ENCODE results near the gene FOXP1. TPM values are rescaled to one million over a fixed set of nuclear protein-coding genes. Genes with fewer than 3 reads are reported as not detected.

Gene FOXP1
- total and polyA plus RNA-seq, 2 experiments from 2014 or later: 37.4 to 59.9 TPM

DNA sequence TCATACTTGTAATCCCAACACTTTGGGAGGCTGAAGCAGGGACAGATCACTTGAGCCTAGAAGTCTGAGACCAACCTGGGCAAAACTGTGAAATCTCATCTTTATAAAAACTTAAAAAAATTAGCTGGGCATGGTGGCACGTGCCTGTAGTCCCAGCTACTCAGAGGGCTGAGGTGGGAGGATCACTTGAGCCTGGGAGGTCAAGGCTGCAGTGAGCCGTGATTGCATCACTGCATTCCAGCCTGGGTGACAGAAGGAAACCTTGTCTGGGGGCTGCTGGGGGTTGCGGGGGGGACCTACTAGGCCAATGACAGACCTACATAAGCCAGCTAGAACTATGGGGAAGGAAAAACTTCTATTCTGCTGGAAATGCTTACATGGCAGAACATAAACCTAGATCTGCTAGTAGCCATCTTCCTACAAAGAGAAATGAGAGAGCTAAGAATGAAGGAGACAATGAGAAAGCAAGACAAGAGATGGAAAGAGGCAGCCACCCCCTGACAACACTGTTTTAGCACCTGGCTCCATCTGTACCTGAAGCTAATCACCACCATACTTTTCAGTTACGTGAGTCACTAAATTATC is 23.9 kb downstream of the FOXP1 start:
- H3K4me1 ChIP-seq (ENCODE audit: insufficient read depth): 0 out of 2 replicates have a peak, but pooled peaks cover 6% of the 10 kb centered on the region
- H2AFZ ChIP-seq: no peak overlapping the region
- H3K4me2 ChIP-seq (ENCODE audit: unreplicated experiment): no peak overlapping the region
- in situ Hi-C loops (cut with MboI): no loop called here
- DNase-seq: no peak
- peaks cover 81% of the 10 kb centered on the region for H3K79me2 ChIP-seq (ENCODE audit: insufficient read depth)
- no peak overlapping the region for H3K9ac ChIP-seq
- H3K9me3 ChIP-seq (ENCODE audit: low read depth): no peaks in the 10 kb centered on the region
- 93 to 95% methylated on average over 2 to 4 of the region's 4 CpGs for WGBS, 2 experiments (ENCODE audit: low coverage in 1 of 2, low lambda C conversion rate in 2 of 2, missing lambda C conversion rate in 2 of 2)
- no peaks in the 10 kb centered on the region for H4K20me1 ChIP-seq (ENCODE audit: insufficient read depth)
- TF ChIP-seq EZH2phosphoT487 (IDR thresholded peaks at IDR 0.05; ENCODE audit: insufficient read depth, low read depth) (no peak), EZH2 (IDR thresholded peaks at IDR 0.05; ENCODE audit: insufficient read depth, poor library complexity, severe bottlenecking) (no peak)
- H3K27ac ChIP-seq: no peak overlapping the region
- H3K9me2 ChIP-seq (ENCODE audit: insufficient read depth): no peaks in the 10 kb centered on the region
- no peaks in the 10 kb centered on the region for H3F3A ChIP-seq (ENCODE audit: insufficient read depth)
- H3K36me3 ChIP-seq (ENCODE audit: low read depth): no peaks in the 10 kb centered on the region
- H3K4me3 ChIP-seq: no peak overlapping the region
- no peaks in the 10 kb centered on the region for H3K27me3 ChIP-seq (replicated peaks; ENCODE audit: insufficient read depth)

DNA sequence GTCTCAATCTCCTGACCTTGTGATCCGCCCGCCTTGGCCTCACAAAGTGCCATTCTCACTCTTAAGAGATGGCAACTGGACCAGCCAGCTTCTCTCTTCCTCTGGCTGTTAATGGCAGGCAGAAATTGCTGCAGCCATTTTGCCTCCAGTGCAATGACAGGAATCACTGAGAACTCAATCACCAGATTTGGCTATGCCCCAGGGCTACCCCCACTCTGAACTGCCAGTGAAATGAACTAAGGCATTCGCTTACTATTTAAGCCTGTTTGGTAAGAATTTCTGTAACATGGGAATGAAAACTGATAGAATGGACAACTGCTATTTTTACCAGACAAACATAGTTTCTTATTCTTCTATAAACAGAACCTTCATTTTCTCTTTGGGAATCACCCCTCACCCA is 24.5 kb downstream of the FOXP1 start:
- Histone ChIP-seq H3K27ac (no peak overlapping the region), H3K4me2 (ENCODE audit: unreplicated experiment) (no peak overlapping the region), H2AFZ (no peak overlapping the region), H3K9me3 (ENCODE audit: low read depth) (no peaks in the 10 kb centered on the region), H3K27me3 (replicated peaks; ENCODE audit: insufficient read depth) (no peaks in the 10 kb centered on the region), H3K4me3 (no peak overlapping the region), H3K36me3 (ENCODE audit: low read depth) (no peaks in the 10 kb centered on the region), H3F3A (ENCODE audit: insufficient read depth) (no peaks in the 10 kb centered on the region), H3K9me2 (ENCODE audit: insufficient read depth) (no peaks in the 10 kb centered on the region), H3K4me1 (ENCODE audit: insufficient read depth) (0 out of 2 replicates have a peak, but pooled peaks cover 6% of the 10 kb centered on the region), H3K79me2 (ENCODE audit: insufficient read depth) (peaks cover 80% of the 10 kb centered on the region), H4K20me1 (ENCODE audit: insufficient read depth) (no peaks in the 10 kb centered on the region), H3K9ac (no peak overlapping the region)
- in situ Hi-C loops (cut with MboI): no loop called here
- TF ChIP-seq EZH2phosphoT487 (IDR thresholded peaks at IDR 0.05; ENCODE audit: insufficient read depth, low read depth) (no peak), EZH2 (IDR thresholded peaks at IDR 0.05; ENCODE audit: insufficient read depth, poor library complexity, severe bottlenecking) (no peak)
- WGBS, 2 experiments (ENCODE audit: low coverage in 1 of 2, low lambda C conversion rate in 2 of 2, missing lambda C conversion rate in 2 of 2): 92 to 99% methylated on average over 3 of the region's 3 CpGs
- DNase-seq: no peak

DNA sequence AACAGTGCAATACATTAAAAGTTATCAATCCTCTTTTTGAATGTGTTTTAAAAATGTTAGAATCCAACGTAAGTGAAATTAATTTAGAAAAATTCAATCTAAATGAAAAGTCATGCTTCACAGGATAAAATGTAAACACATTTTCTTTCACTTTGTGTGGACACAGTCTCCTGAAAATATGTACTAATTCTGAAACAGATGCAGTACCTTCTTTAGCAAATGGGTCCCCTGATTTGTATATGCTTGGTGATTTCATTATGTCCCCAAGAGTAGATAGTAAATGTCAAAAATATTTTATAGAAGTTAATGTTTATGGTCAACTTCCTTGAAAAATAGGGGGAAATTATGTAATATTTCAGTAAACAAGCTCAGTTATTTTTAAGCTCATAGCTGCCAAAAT is 28.9 kb downstream of the FOXP1 start:
- in situ Hi-C loops (cut with MboI): no loop called here
- H3K79me2 ChIP-seq (ENCODE audit: insufficient read depth): peaks cover 61% of the 10 kb centered on the region
- no peaks in the 10 kb centered on the region for H3K9me2 ChIP-seq (ENCODE audit: insufficient read depth)
- peaks cover 16% of the 10 kb centered on the region for H3F3A ChIP-seq (ENCODE audit: insufficient read depth)
- H3K36me3 ChIP-seq (ENCODE audit: low read depth): no peaks in the 10 kb centered on the region
- no peak overlapping the region for H3K9ac ChIP-seq
- no peak overlapping the region for H3K27ac ChIP-seq
- peaks cover 34% of the 10 kb centered on the region for H3K4me1 ChIP-seq (ENCODE audit: insufficient read depth)
- H3K9me3 ChIP-seq (ENCODE audit: low read depth): no peaks in the 10 kb centered on the region
- no peak overlapping the region for H3K4me2 ChIP-seq (ENCODE audit: unreplicated experiment)
- H3K27me3 ChIP-seq (replicated peaks; ENCODE audit: insufficient read depth): no peaks in the 10 kb centered on the region
- 94 to 100% methylated on average over 1 of the region's 1 CpG for WGBS, 2 experiments (ENCODE audit: low coverage in 1 of 2, low lambda C conversion rate in 2 of 2, missing lambda C conversion rate in 2 of 2)
- no peak overlapping the region for H3K4me3 ChIP-seq
- H4K20me1 ChIP-seq (ENCODE audit: insufficient read depth): no peaks in the 10 kb centered on the region
- no peak for DNase-seq
- TF ChIP-seq EZH2 (IDR thresholded peaks at IDR 0.05; ENCODE audit: insufficient read depth, poor library complexity, severe bottlenecking) (no peak), EZH2phosphoT487 (IDR thresholded peaks at IDR 0.05; ENCODE audit: insufficient read depth, low read depth) (no peak)
- H2AFZ ChIP-seq: no peak overlapping the region

DNA sequence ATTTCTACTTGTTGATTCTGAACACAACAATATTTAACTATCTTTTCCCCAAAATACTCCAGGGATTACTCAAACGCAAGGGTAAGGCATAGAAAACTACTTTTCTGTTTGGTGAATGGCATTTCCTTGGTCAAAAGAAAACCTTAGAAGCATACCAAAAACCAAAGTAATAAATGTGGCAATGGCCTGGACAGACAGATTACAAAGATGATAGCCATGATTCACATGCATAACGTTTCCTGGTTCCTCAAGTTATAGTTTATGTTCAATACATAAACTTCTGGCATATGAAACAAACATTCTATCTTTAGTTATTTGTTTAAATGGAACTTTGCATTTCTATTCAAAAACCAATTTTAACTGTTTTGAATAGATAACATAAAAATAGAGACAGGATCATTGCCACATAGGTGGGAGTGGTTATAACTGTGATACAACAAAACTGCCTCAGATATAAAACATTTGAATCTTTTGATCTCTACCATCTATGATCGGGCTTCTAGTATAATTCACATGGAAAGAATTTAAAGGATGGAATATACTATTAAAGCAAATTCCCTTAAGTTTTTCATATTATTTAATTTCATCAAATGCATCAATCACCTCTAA is 32.1 kb downstream of the FOXP1 start:
- Histone ChIP-seq H3K9me2 (ENCODE audit: insufficient read depth) (no peaks in the 10 kb centered on the region), H3K27me3 (replicated peaks; ENCODE audit: insufficient read depth) (no peaks in the 10 kb centered on the region), H3K4me3 (peak overlapping the region; percentile 47), H2AFZ (peak overlapping the region; percentile 30; the same call in 1 of the 2 replicates), H3K9ac (0 out of 2 replicates have a peak overlapping the region, but pooled peaks have one; percentile 1), H4K20me1 (ENCODE audit: insufficient read depth) (no peaks in the 10 kb centered on the region), H3K79me2 (ENCODE audit: insufficient read depth) (peaks cover 62% of the 10 kb centered on the region), H3K4me2 (ENCODE audit: unreplicated experiment) (peak overlapping the region; percentile 64), H3K4me1 (ENCODE audit: insufficient read depth) (peaks cover 34% of the 10 kb centered on the region), H3K36me3 (ENCODE audit: low read depth) (no peaks in the 10 kb centered on the region), H3K27ac (peak overlapping the region; percentile 75), H3F3A (ENCODE audit: insufficient read depth) (peaks cover 16% of the 10 kb centered on the region), H3K9me3 (ENCODE audit: low read depth) (no peaks in the 10 kb centered on the region)
- WGBS, 2 experiments (ENCODE audit: low coverage in 1 of 2, low lambda C conversion rate in 2 of 2, missing lambda C conversion rate in 2 of 2): 2 to 3% methylated on average over 3 of the region's 3 CpGs
- in situ Hi-C loops (cut with MboI): no loop called here
- no peak for TF ChIP-seq EZH2phosphoT487 (IDR thresholded peaks at IDR 0.05; ENCODE audit: insufficient read depth, low read depth)
- no peak for TF ChIP-seq EZH2 (IDR thresholded peaks at IDR 0.05; ENCODE audit: insufficient read depth, poor library complexity, severe bottlenecking)
- DNase-seq: peak; percentile 78
